ENCODE measurements around the gene KRTAP10-4.
"Not testable (repeated sequence)": the region's sequence is repeated elsewhere in the genome, so short reads cannot be mapped to it uniquely, and the experiment has no call there.

KRTAP10-4 gene

DNA sequence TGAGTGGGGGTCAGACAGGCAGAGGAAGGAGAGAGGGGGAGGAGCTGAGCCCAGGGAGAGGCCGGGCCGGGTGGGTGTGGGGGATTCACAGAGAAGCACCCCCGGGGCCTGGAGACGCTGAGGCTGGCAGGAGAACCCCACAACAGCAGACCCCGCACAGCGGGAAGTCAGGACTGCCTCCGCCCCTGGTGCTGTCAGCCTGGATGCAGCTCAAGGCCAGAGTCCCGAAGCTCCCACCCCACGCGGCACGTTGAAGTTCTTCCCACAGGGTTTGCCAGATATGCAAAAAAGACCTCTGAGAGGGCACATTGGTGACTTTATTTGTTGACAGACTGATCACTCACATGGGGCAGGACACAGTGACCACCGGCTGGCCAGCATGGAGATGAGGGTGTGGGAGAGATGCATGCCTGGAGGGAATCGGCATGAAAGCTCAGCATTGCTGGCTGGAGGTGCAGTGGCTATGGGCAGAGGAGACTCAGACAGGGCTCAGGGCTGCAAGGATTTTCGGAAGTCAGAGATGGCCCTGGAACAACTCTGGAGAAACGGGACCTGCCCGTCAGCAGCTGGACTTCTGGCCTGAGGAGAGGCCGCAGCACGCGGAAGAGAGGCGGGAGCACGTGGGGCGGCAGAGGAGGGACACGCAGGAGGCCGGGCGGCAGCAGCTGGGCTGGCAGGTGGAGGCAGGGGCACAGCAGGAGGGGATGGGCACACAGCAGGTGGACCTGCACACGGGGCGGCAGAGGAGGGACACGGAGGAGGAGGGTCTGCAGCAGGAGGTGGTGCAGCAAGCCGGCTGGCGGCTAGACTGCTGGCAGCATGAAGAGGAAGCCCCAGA lies 15.8 kb upstream of the KRTAP10-4 start:
- Histone ChIP-seq H3F3A (ENCODE audit: control insufficient read depth, insufficient read depth) (no peaks in the 10 kb centered on the region), H3K79me2 (ENCODE audit: control insufficient read depth, low read length) (no peaks in the 10 kb centered on the region), H3K27ac (ENCODE audit: low read depth, low read length) (no peak overlapping the region), H4K20me1 (ENCODE audit: control insufficient read depth, insufficient read depth, low read depth, low read length) (no peaks in the 10 kb centered on the region), H3K36me3 (ENCODE audit: control insufficient read depth, low read length) (no peaks in the 10 kb centered on the region), H3K9me3 (ENCODE audit: control insufficient read depth, insufficient read depth, low read length) (no peaks in the 10 kb centered on the region), H3K4me1 (ENCODE audit: control insufficient read depth, low read length) (no peaks in the 10 kb centered on the region), H3K27me3 (ENCODE audit: control insufficient read depth, low read length) (peaks cover 6% of the 10 kb centered on the region; the same call in 1 of the 2 replicates), H3K9me2 (replicated peaks; ENCODE audit: control insufficient read depth, low read length) (no peaks in the 10 kb centered on the region), H3K4me3 (ENCODE audit: low read length) (no peak overlapping the region), H3K4me2 (ENCODE audit: low read length) (no peak overlapping the region)
- no peak for TF ChIP-seq EZH2phosphoT487 (IDR thresholded peaks at IDR 0.05; ENCODE audit: borderline replicate concordance, low read length)
- TF ChIP-seq, protein P1, sequence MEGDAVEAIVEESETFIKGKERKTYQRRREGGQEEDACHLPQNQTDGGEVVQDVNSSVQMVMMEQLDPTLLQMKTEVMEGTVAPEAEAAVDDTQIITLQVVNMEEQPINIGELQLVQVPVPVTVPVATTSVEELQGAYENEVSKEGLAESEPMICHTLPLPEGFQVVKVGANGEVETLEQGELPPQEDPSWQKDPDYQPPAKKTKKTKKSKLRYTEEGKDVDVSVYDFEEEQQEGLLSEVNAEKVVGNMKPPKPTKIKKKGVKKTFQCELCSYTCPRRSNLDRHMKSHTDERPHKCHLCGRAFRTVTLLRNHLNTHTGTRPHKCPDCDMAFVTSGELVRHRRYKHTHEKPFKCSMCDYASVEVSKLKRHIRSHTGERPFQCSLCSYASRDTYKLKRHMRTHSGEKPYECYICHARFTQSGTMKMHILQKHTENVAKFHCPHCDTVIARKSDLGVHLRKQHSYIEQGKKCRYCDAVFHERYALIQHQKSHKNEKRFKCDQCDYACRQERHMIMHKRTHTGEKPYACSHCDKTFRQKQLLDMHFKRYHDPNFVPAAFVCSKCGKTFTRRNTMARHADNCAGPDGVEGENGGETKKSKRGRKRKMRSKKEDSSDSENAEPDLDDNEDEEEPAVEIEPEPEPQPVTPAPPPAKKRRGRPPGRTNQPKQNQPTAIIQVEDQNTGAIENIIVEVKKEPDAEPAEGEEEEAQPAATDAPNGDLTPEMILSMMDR (IDR thresholded peaks at IDR 0.05; ENCODE audit: low read depth, low read length, poor library complexity, severe bottlenecking), result no peak

DNA sequence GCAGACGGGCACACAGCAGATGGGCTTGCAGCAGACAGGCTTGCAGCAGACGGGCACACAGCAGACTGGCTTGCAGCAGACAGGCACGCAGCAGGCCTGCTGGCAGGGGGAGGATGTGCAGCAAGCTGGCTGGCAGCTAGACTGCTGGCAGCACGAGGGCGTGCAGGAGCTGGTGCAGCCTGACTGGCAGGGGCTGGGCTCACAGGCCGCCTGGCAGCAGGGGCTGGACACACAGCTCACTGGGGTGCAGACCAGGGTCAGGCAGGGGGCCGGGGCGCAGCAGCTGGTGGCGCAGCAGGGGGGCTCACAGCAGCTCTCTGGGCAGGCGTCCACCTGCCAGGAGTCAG lies 15.2 kb upstream of the KRTAP10-4 start:
- not testable (repeated sequence) for H3K36me3 ChIP-seq (ENCODE audit: control insufficient read depth, low read length); H3K9me3 ChIP-seq (ENCODE audit: control insufficient read depth, insufficient read depth, low read length); H3K4me2 ChIP-seq (ENCODE audit: low read length); H3F3A ChIP-seq (ENCODE audit: control insufficient read depth, insufficient read depth); H3K27ac ChIP-seq (ENCODE audit: low read depth, low read length); H3K4me1 ChIP-seq (ENCODE audit: control insufficient read depth, low read length); H3K9me2 ChIP-seq (replicated peaks; ENCODE audit: control insufficient read depth, low read length); H3K4me3 ChIP-seq (ENCODE audit: low read length); H3K27me3 ChIP-seq (ENCODE audit: control insufficient read depth, low read length); H3K79me2 ChIP-seq (ENCODE audit: control insufficient read depth, low read length); H4K20me1 ChIP-seq (ENCODE audit: control insufficient read depth, insufficient read depth, low read depth, low read length)

DNA sequence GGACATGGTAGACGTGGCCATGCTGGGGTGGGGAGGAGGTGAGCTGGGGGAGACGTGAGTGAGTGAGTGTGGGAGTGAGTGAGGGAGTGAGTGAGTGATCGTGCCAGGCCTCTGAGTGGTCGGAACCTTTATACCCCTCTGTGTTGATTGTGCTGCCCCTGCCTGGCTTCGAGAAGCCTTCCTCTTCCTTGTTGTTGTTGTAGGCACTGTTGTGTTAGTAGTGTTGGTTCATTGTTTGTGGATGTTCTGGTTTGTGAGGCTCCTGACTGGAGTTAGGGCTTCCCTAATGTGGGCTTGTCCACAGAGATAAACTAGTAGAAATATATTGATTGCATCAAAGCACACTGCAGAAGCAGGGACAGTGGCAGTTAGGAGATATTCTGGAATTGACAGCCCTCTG lies 14.8 kb upstream of the KRTAP10-4 start, which contains the start of gene KRTAP10-3:
Gene KRTAP10-3, minus strand, starts transcription at position 101 of the 400 bp plus-strand sequence. Its CDS starts 80 bp downstream, at position 21.
- no peak for TF ChIP-seq EZH2phosphoT487 (IDR thresholded peaks at IDR 0.05; ENCODE audit: borderline replicate concordance, low read length)
- TF ChIP-seq, protein P1 (IDR thresholded peaks at IDR 0.05; ENCODE audit: low read depth, low read length, poor library complexity, severe bottlenecking), result no peak
- no peaks in the 10 kb centered on the region for H3K79me2 ChIP-seq (ENCODE audit: control insufficient read depth, low read length)
- no peaks in the 10 kb centered on the region for H3K36me3 ChIP-seq (ENCODE audit: control insufficient read depth, low read length)
- H3K4me2 ChIP-seq (ENCODE audit: low read length), result no peak within 1 kb of the TSS
- H3K27ac ChIP-seq (ENCODE audit: low read depth, low read length), result no peak within 1 kb of the TSS
- H3K9me3 ChIP-seq (ENCODE audit: control insufficient read depth, insufficient read depth, low read length), result no peaks in the 10 kb centered on the region
- peaks cover 6% of the 10 kb centered on the region; the same call in 1 of the 2 replicates for H3K27me3 ChIP-seq (ENCODE audit: control insufficient read depth, low read length)
- no peak within 1 kb of the TSS for H3K4me3 ChIP-seq (ENCODE audit: low read length)
- no peaks in the 10 kb centered on the region for H4K20me1 ChIP-seq (ENCODE audit: control insufficient read depth, insufficient read depth, low read depth, low read length)
- no peaks in the 10 kb centered on the region for H3K9me2 ChIP-seq (replicated peaks; ENCODE audit: control insufficient read depth, low read length)
- no peaks in the 10 kb centered on the region for H3F3A ChIP-seq (ENCODE audit: control insufficient read depth, insufficient read depth)
- no peaks in the 10 kb centered on the region for H3K4me1 ChIP-seq (ENCODE audit: control insufficient read depth, low read length)

DNA sequence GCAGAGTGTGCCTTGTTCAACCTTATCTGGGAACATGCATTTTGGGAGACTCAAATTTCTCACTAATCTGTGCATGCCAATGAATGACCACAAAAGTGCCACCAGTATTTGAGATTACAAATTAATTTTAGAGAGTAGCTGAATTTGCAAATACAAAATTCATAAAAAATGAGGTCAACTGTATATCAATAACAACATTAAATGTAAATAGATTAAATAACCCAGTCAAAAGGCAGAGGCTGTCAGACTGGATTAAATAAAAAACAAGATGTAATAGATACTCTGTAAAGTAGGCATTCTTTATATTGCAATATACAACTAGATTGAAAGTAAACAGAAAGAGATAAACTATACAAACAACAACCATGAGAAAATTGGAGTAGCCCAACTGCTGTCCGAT lies 9.4 kb upstream of the KRTAP10-4 start:
- Histone ChIP-seq H3K9me3 (ENCODE audit: control insufficient read depth, insufficient read depth, low read length) (no peaks in the 10 kb centered on the region), H3K36me3 (ENCODE audit: control insufficient read depth, low read length) (no peaks in the 10 kb centered on the region), H3K9me2 (replicated peaks; ENCODE audit: control insufficient read depth, low read length) (no peaks in the 10 kb centered on the region), H3K4me3 (ENCODE audit: low read length) (no peak overlapping the region), H3F3A (ENCODE audit: control insufficient read depth, insufficient read depth) (no peaks in the 10 kb centered on the region), H3K79me2 (ENCODE audit: control insufficient read depth, low read length) (no peaks in the 10 kb centered on the region), H3K27ac (ENCODE audit: low read depth, low read length) (no peak overlapping the region), H3K4me2 (ENCODE audit: low read length) (no peak overlapping the region), H3K4me1 (ENCODE audit: control insufficient read depth, low read length) (no peaks in the 10 kb centered on the region), H4K20me1 (ENCODE audit: control insufficient read depth, insufficient read depth, low read depth, low read length) (no peaks in the 10 kb centered on the region), H3K27me3 (ENCODE audit: control insufficient read depth, low read length) (peaks cover 4% of the 10 kb centered on the region; the same call in 1 of the 2 replicates)
- TF ChIP-seq, protein P1 (IDR thresholded peaks at IDR 0.05; ENCODE audit: low read depth, low read length, poor library complexity, severe bottlenecking), result no peak
- TF ChIP-seq EZH2phosphoT487 (IDR thresholded peaks at IDR 0.05; ENCODE audit: borderline replicate concordance, low read length), result no peak
